Gastrocnemius medialis (tissue), 4 donors: ENCODE results near the gene PDIA6. TPM values are rescaled to one million over a fixed set of nuclear protein-coding genes. Genes with fewer than 3 reads are reported as not detected.
"Not testable (repeated sequence)": the region's sequence is repeated elsewhere in the genome, so short reads cannot be mapped to it uniquely, and the experiment has no call there.

Source experiments
- ATAC-seq, 2 donors: fragments of 150-250 bp; one replicate each; pipeline ENCODE4 v1.9.1; 2016
- DNase-seq, 2 donors: peaks; one replicate each; pipeline ENCODE4 v3.0.0-alpha.2; 2019
- H3K27ac ChIP-seq, 4 donors: fragments of 200-600 bp; sonication (generic); 1 replicate in 1 of 4; 2 replicates in 3 of 4; pipeline ENCODE4 v1.5.1; 2016 to 2018; ENCODE audit warnings: mild to moderate bottlenecking in 2 of 4, moderate library complexity in 1 of 4
- H3K27me3 ChIP-seq, 3 donors: fragments of 200-600 bp; sonication (generic) in 2 of 3; 1 replicate in 1 of 3; 2 replicates in 2 of 3; pipeline versions ENCODE4 v1.5.1 to v1.6.0; 2016 to 2019; ENCODE audit warnings: mild to moderate bottlenecking in 1 of 3, moderate library complexity in 1 of 3
- H3K36me3 ChIP-seq, 2 donors: fragments of 200-600 bp; sonication (generic) in 1 of 2; one replicate each; pipeline ENCODE4 v1.5.1; 2017 to 2018
- H3K4me1 ChIP-seq, 2 donors: fragments of 200-600 bp; sonication (generic) in 1 of 2; one replicate each; pipeline ENCODE4 v1.5.1; 2016 to 2017; ENCODE audit warnings: mild to moderate bottlenecking in 2 of 2
- H3K4me3 ChIP-seq, 4 donors: fragments of 200-600 bp; sonication (generic) in 3 of 4; 1 replicate in 1 of 4; 2 replicates in 3 of 4; pipeline ENCODE4 v1.5.1; 2016 to 2019; ENCODE audit warnings: mild to moderate bottlenecking in 2 of 4
- H3K9me3 ChIP-seq, 3 donors: fragments of 200-600 bp; sonication (generic) in 2 of 3; 1 replicate in 1 of 3; 2 replicates in 2 of 3; pipeline ENCODE4 v1.5.1; 2016 to 2019
- CTCF ChIP-seq, 5 experiments: fragments of 450-650 bp in 3 of 5; fragments of 200-600 bp in 2 of 5; sonication (generic) in 2 of 5; IDR thresholded peaks in 4 of 5; conservative IDR thresholded peaks in 1 of 5; 1 replicate in 4 of 5; 2 replicates in 1 of 5; pipeline ENCODE4 v1.5.1; 2016 to 2019; ENCODE audit warnings: antibody characterized with exemption in 5 of 5, mild to moderate bottlenecking in 3 of 5, moderate library complexity in 3 of 5
- POLR2A ChIP-seq, 2 donors: fragments of 450-650 bp; IDR thresholded peaks; one replicate each; pipeline ENCODE4 v1.6.1; 2017; ENCODE audit warnings: antibody characterized with exemption in 2 of 2, mild to moderate bottlenecking in 2 of 2, moderate library complexity in 2 of 2
- in situ Hi-C, 4 donors: fragments of 200-750 bp; cut with MboI; loops; one replicate each; pipeline versions ENCODE4 v1.15.0 to v1.8.0; 2017; ENCODE audit warnings: low sequenced_read_pairs in 4 of 4
- intact Hi-C: fragments of 100-400 bp; cut with DNase I; formaldehyde crosslinking; loops from one replicate; pipeline ENCODE4 v1.15.1; 2023; ENCODE audit warnings: low total_unique reads
- total RNA-seq, 4 donors: library from RNA; depleted of rRNA; stranded (reverse); fragments of >200 nt; gene quantifications; one replicate each; pipeline versions ENCODE4 v1.1.0 to v1.2.3, GENCODE V29; 2016

Gene PDIA6
- total RNA-seq, 4 donors from 2014 or later = 32.0 to 72.4 (median 54.2) TPM

- no peak for ATAC-seq
- intact Hi-C loops (no loop called here), in situ Hi-C loops (no loop called here)
- H3K27ac ChIP-seq = no peak overlapping the region
- H3K4me3 ChIP-seq = no peak overlapping the region
- no peak for TF ChIP-seq POLR2A (IDR thresholded peaks at IDR 0.05)
- no peak for TF ChIP-seq CTCF (IDR thresholded peaks at IDR 0.05 in 4 of 5, conservative IDR thresholded peaks at IDR 0.05 in 1 of 5)
- H3K9me3 ChIP-seq = no peaks in the 10 kb centered on the region
- no peaks in the 10 kb centered on the region for H3K27me3 ChIP-seq
- H3K36me3 ChIP-seq = peaks cover 0 to 86% of the 10 kb centered on the region in 2 donors
- no peak for DNase-seq
- no peaks in the 10 kb centered on the region for H3K4me1 ChIP-seq
Observed at GRCh38 chr2:10784719-10785118, 27.9 kb downstream of the PDIA6 start.

- no peak for TF ChIP-seq POLR2A (IDR thresholded peaks at IDR 0.05)
- no peak for TF ChIP-seq CTCF (IDR thresholded peaks at IDR 0.05 in 4 of 5, conservative IDR thresholded peaks at IDR 0.05 in 1 of 5)
- Histone ChIP-seq H3K4me1 (no peaks in the 10 kb centered on the region), H3K27me3 (no peaks in the 10 kb centered on the region), H3K4me3 (no peak overlapping the region), H3K36me3 (peaks cover 0 to 73% of the 10 kb centered on the region in 2 donors), H3K27ac (no peak overlapping the region), H3K9me3 (no peaks in the 10 kb centered on the region)
- in situ Hi-C loops = no loop called here
- intact Hi-C loops = no loop called here
- no peak for DNase-seq
- no peak for ATAC-seq
Observed at GRCh38 chr2:10783421-10783820, 29.2 kb downstream of the PDIA6 start.

- Histone ChIP-seq H3K9me3 (no peaks in the 10 kb centered on the region), H3K36me3 (peaks cover 0 to 60% of the 10 kb centered on the region in 2 donors), H3K4me3 (no peak overlapping the region), H3K4me1 (no peaks in the 10 kb centered on the region), H3K27ac (no peak overlapping the region), H3K27me3 (no peaks in the 10 kb centered on the region)
- intact Hi-C loops (no loop called here), in situ Hi-C loops (no loop called here)
- DNase-seq (no peak), ATAC-seq (no peak)
- no peak for TF ChIP-seq CTCF (IDR thresholded peaks at IDR 0.05 in 4 of 5, conservative IDR thresholded peaks at IDR 0.05 in 1 of 5)
- no peak for TF ChIP-seq POLR2A (IDR thresholded peaks at IDR 0.05)
Observed at GRCh38 chr2:10781746-10782145, 30.8 kb downstream of the PDIA6 start.

- H3K36me3 ChIP-seq = peaks cover 0 to 51% of the 10 kb centered on the region in 2 donors
- H3K27me3 ChIP-seq, ATAC-seq, in situ Hi-C loops, intact Hi-C loops, H3K4me1 ChIP-seq, H3K27ac ChIP-seq, H3K9me3 ChIP-seq, H3K4me3 ChIP-seq, DNase-seq: not testable (repeated sequence)
Observed at GRCh38 chr2:10780821-10781220, 31.8 kb downstream of the PDIA6 start.

- no peak for ATAC-seq
- Histone ChIP-seq H3K4me3 (no peak overlapping the region), H3K36me3 (peaks cover 0 to 47% of the 10 kb centered on the region in 2 donors), H3K27ac (no peak overlapping the region), H3K27me3 (no peaks in the 10 kb centered on the region), H3K9me3 (no peaks in the 10 kb centered on the region), H3K4me1 (no peaks in the 10 kb centered on the region)
- intact Hi-C loops (no loop called here), in situ Hi-C loops (no loop called here)
- TF ChIP-seq CTCF (IDR thresholded peaks at IDR 0.05 in 4 of 5, conservative IDR thresholded peaks at IDR 0.05 in 1 of 5) (no peak), POLR2A (IDR thresholded peaks at IDR 0.05) (no peak)
- DNase-seq = no peak
Observed at GRCh38 chr2:10780491-10780820, 32.1 kb downstream of the PDIA6 start.
